SU-DHL-6 (cell line): ENCODE results near the gene LRRK1.

Source experiments
- H2AFZ ChIP-seq: fragments of 200-600 bp; sonication (generic); 2 replicates; pipeline ENCODE4 v1.6.1; 2014; ENCODE audit warnings: low read depth, mild to moderate bottlenecking, moderate library complexity, mixed read lengths, antibody characterized with exemption, low read length; ENCODE audit not compliant: severe bottlenecking
- H3F3A ChIP-seq: fragments of 200-600 bp; shearing (Covaris generic); 2 replicates; pipeline ENCODE4 v1.6.0; 2016; ENCODE audit warnings: antibody characterized with exemption, mild to moderate bottlenecking; ENCODE audit not compliant: insufficient read depth
- H3K27ac ChIP-seq: fragments of 200-600 bp; sonication (generic); 2 replicates; pipeline ENCODE4 v1.5.1; 2016; ENCODE audit warnings: low read depth, mild to moderate bottlenecking, low read length, moderate library complexity, mixed read lengths
- H3K27me3 ChIP-seq: fragments of 200-600 bp; sonication (generic), shearing (Covaris generic); 2 replicates; pipeline ENCODE4 v1.6.0; 2014; ENCODE audit warnings: mild to moderate bottlenecking, low read length
- H3K36me3 ChIP-seq: fragments of 200-600 bp; sonication (generic); 2 replicates; pipeline ENCODE4 v1.6.1; 2014; ENCODE audit warnings: mild to moderate bottlenecking, low read length, mixed read lengths
- H3K4me2 ChIP-seq: fragments of 300-600, 200-600 bp; shearing (Covaris generic), sonication (generic); 2 replicates; pipeline ENCODE4 v1.6.0; 2014; ENCODE audit warnings: low read length, low read depth, mild to moderate bottlenecking; ENCODE audit not compliant: poor library complexity, severe bottlenecking
- H3K4me3 ChIP-seq: fragments of 200-600 bp; sonication (generic); 2 replicates; pipeline ENCODE4 v1.5.1; 2014; ENCODE audit warnings: antibody characterized with exemption, low read length, mild to moderate bottlenecking, mixed read lengths; ENCODE audit not compliant: insufficient read depth, poor library complexity, severe bottlenecking
- H3K79me2 ChIP-seq: fragments of 200-600 bp; sonication (generic); 2 replicates; pipeline ENCODE4 v1.6.1; 2014; ENCODE audit warnings: mild to moderate bottlenecking, low read length, moderate library complexity; ENCODE audit not compliant: insufficient read depth
- H3K9ac ChIP-seq: fragments of 200-600 bp; sonication (generic); 2 replicates; pipeline ENCODE4 v1.7.0; 2014; ENCODE audit warnings: mild to moderate bottlenecking, low read length
- H3K9me2 ChIP-seq: fragments of 200-600 bp; sonication (generic); replicated peaks from 2 replicates; pipeline ENCODE4 v1.6.1; 2014; ENCODE audit warnings: low read length; ENCODE audit not compliant: insufficient read depth
- H3K9me3 ChIP-seq: fragments of 200-600 bp; sonication (generic); 2 replicates; pipeline ENCODE4 v1.6.1; 2014; ENCODE audit warnings: low read length, mixed read lengths; ENCODE audit not compliant: insufficient read depth
- H4K20me1 ChIP-seq: fragments of 200-600 bp; sonication (generic); 2 replicates; pipeline ENCODE4 v1.6.1; 2014; ENCODE audit warnings: low read depth, mild to moderate bottlenecking, antibody characterized with exemption, low read length, moderate library complexity, mixed read lengths
- EZH2phosphoT487 ChIP-seq: fragments of 200-600 bp; sonication (generic), shearing (Covaris generic); conservative IDR thresholded peaks from 2 replicates; pipeline ENCODE4 v1.6.1; 2018; ENCODE audit warnings: mild to moderate bottlenecking, antibody characterized with exemption, low read length, moderate library complexity, mixed read lengths
- TF ChIP-seq, protein P1 (sequence below): fragments of 200-600 bp; sonication (generic); IDR thresholded peaks from one replicate; pipeline ENCODE4 v1.5.1; 2017; ENCODE audit warnings: antibody characterized with exemption, mild to moderate bottlenecking, low read length, moderate library complexity; ENCODE audit not compliant: insufficient read depth, poor library complexity, severe bottlenecking

The LRRK1 gene

DNA sequence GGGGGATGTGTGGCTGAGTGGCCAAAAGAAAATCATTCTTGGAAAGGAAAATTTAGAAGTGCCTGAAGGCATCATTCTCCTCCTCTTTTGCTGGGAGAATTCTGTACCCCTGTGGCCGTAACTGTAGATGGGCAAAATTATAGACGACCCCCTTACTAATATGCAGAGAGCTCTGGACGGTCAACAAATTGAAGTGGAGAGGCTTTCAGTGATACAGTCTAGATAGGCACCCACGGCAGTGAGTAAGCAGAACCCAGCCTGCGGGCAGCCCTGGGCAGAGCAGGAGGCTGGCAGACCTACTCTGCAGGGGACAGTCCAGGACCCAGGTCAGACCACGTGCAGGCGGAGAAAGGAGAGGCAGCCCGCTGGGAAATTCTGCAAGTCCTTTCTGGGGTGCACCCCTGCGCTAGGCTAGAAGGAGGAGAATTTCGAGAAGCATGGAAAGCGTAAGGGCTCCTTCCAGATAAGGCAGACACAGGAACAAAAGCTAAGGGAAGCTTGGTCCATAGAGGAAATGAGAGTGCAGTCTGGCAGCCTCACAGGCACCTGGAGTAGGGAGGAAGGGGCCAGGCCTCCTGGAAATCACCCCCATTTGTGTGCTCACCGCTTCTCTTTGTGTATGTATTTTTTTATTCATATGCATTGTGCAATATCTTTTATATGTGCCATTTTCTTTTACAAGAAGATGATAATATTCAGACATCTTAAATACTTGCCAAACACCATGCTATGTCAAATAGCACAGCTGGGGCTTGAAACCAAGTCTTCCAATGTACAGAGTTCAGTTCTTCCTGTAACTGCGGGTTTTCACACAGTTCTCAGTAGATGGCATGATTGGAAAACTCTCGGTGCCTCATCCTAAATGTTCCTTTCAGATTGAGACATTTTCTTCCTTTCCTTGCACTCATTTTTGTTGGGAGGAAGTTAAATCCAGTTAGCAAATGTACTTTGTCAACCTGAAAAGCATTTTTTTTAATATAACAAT is 40.2 kb downstream of the LRRK1 start:
- H4K20me1 ChIP-seq = peaks cover 30% of the 10 kb centered on the region; the same call in 1 of the 2 replicates
- H3F3A ChIP-seq = peaks cover 27% of the 10 kb centered on the region
- H3K4me2 ChIP-seq = no peak overlapping the region
- no peaks in the 10 kb centered on the region for H3K27me3 ChIP-seq
- no peak overlapping the region for H2AFZ ChIP-seq
- H3K9me3 ChIP-seq = no peaks in the 10 kb centered on the region
- H3K79me2 ChIP-seq = peaks cover 98% of the 10 kb centered on the region
- TF ChIP-seq, protein P1, sequence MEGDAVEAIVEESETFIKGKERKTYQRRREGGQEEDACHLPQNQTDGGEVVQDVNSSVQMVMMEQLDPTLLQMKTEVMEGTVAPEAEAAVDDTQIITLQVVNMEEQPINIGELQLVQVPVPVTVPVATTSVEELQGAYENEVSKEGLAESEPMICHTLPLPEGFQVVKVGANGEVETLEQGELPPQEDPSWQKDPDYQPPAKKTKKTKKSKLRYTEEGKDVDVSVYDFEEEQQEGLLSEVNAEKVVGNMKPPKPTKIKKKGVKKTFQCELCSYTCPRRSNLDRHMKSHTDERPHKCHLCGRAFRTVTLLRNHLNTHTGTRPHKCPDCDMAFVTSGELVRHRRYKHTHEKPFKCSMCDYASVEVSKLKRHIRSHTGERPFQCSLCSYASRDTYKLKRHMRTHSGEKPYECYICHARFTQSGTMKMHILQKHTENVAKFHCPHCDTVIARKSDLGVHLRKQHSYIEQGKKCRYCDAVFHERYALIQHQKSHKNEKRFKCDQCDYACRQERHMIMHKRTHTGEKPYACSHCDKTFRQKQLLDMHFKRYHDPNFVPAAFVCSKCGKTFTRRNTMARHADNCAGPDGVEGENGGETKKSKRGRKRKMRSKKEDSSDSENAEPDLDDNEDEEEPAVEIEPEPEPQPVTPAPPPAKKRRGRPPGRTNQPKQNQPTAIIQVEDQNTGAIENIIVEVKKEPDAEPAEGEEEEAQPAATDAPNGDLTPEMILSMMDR = no peak
- no peak for TF ChIP-seq EZH2phosphoT487
- no peak overlapping the region for H3K4me3 ChIP-seq
- no peaks in the 10 kb centered on the region for H3K9me2 ChIP-seq
- peaks cover 20% of the 10 kb centered on the region for H3K36me3 ChIP-seq
- H3K9ac ChIP-seq = no peak overlapping the region
- H3K27ac ChIP-seq = no peak overlapping the region

DNA sequence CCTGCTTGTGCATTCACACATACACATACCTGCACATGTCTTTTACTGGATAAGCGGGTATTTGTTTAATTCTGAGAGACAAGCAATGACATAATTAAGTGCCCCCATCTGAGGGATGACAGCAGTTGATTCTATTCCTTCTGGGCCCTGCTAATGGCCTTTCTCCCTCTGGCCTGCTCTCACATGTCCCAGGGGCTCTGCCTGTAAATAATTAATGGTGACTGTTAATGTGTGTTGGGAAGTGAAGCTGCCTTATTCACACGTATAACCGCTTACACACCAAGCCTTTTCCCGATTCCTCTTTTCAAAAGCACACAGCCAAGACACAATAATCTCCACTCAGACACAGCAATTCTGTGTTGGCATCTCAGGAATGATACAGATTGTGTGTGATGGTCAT is 47.8 kb downstream of the LRRK1 start:
- Histone ChIP-seq H3K27ac (no peak overlapping the region), H3K4me3 (no peak overlapping the region), H3F3A (peaks cover 15% of the 10 kb centered on the region; the same call in 1 of the 2 replicates), H3K36me3 (peaks cover 43% of the 10 kb centered on the region), H4K20me1 (0 out of 2 replicates have a peak, but pooled peaks cover 8% of the 10 kb centered on the region), H3K79me2 (peaks cover 97% of the 10 kb centered on the region), H3K27me3 (no peaks in the 10 kb centered on the region), H3K9me3 (no peaks in the 10 kb centered on the region), H2AFZ (no peak overlapping the region), H3K9ac (no peak overlapping the region), H3K9me2 (no peaks in the 10 kb centered on the region), H3K4me2 (no peak overlapping the region)
- TF ChIP-seq, protein P1 = no peak
- TF ChIP-seq EZH2phosphoT487 = no peak

DNA sequence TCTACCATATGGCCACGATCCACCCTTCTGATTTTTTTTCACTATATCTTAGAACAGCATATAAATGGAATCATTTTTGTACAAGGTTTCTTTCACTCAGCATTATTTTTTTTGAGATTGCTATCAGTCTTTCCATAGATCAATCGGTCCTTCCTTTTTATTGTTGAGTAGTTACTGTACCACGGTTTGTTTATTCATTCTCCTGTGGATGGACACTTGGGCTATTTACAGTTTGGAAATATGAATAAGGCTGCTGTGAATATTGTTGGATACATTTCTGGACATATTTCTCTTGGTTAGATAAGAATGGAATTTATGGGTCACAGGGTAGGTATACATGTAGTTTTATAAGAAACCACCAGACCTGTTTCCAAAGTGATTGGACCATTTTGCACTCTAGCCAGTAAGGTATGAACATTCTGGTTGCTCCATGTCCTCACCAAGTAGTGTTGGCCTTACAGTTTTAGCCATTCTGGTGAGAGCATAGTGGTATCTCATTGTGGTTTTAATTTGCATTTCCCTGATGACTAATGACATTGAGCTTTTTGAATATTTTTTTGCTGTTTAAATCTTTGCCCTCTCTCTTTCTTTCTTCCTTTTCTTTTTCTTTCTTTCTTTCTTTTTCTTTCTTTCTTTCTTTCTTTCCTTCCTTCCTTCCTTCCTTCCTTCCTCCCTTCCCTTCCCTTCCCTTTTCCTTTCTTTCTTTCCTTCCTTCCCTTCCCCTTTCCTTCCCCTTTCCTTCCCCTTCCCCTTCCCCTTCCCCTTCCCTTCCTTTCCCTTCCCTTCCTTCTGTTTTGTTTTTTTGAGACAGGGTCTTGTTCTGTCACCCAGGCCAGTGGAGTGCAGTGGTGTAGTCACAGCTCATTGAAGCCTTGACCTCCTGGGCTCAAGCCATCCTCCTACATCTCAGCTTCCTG is 49.2 kb downstream of the LRRK1 start:
- Histone ChIP-seq H3K36me3 (peaks cover 43% of the 10 kb centered on the region), H3K9me2 (no peaks in the 10 kb centered on the region), H3K9ac (no peak overlapping the region), H3K4me3 (no peak overlapping the region), H3K27ac (no peak overlapping the region; the same call in 1 of the 2 replicates), H3K4me2 (no peak overlapping the region), H2AFZ (no peak overlapping the region), H3K9me3 (no peaks in the 10 kb centered on the region), H3K27me3 (no peaks in the 10 kb centered on the region), H4K20me1 (peaks cover 8% of the 10 kb centered on the region; the same call in 1 of the 2 replicates), H3F3A (peaks cover 15% of the 10 kb centered on the region; the same call in 1 of the 2 replicates), H3K79me2 (peaks cover 96% of the 10 kb centered on the region)
- TF ChIP-seq, protein P1 = no peak
- no peak for TF ChIP-seq EZH2phosphoT487
